Mesenchymal stem cell (in vitro differentiated cells and primary cell): ENCODE data around the gene SHF.

ENCODE experiments used
- DNase-seq: peaks from one replicate; pipeline ENCODE4 v3.0.0-alpha.2; 2013
- H2AFZ ChIP-seq: one replicate; pipeline ENCODE4 v1.6.1; 2013; ENCODE audit warnings: low read depth, mild to moderate bottlenecking, control low read depth, inconsistent platforms, low read length, moderate library complexity
- H2AK5ac ChIP-seq: 2 replicates; pipeline ENCODE4 v1.6.1; 2013; ENCODE audit warnings: low read length, moderate library complexity, mild to moderate bottlenecking, inconsistent platforms; ENCODE audit not compliant: severe bottlenecking
- H2BK120ac ChIP-seq: one replicate; pipeline ENCODE4 v1.6.1; 2013; ENCODE audit warnings: low read depth, mild to moderate bottlenecking, inconsistent platforms, low read length, moderate library complexity
- H2BK12ac ChIP-seq, 2 experiments: one replicate each; pipeline ENCODE4 v1.6.1; 2013; ENCODE audit warnings: inconsistent platforms in 2 of 2, low read length in 2 of 2, mild to moderate bottlenecking in 2 of 2, moderate library complexity in 2 of 2, control low read depth in 1 of 2
- H2BK15ac ChIP-seq: one replicate; pipeline ENCODE4 v1.6.1; 2013; ENCODE audit warnings: mild to moderate bottlenecking, low read depth, inconsistent platforms; ENCODE audit not compliant: poor library complexity, severe bottlenecking
- H2BK5ac ChIP-seq: 2 replicates; pipeline ENCODE4 v1.6.1; 2013; ENCODE audit warnings: low read depth, mild to moderate bottlenecking, low read length, control low read depth, inconsistent platforms; ENCODE audit not compliant: poor library complexity, severe bottlenecking
- H3K14ac ChIP-seq, 2 experiments: one replicate each; pipeline ENCODE4 v1.6.1; 2013; ENCODE audit warnings: inconsistent platforms in 2 of 2, low read length in 2 of 2, control low read depth in 1 of 2, mild to moderate bottlenecking in 1 of 2, moderate library complexity in 1 of 2
- H3K18ac ChIP-seq, 2 experiments: one replicate each; pipeline ENCODE4 v1.6.1; 2013; ENCODE audit warnings: inconsistent platforms in 2 of 2, low read length in 2 of 2, control low read depth in 1 of 2, low read depth in 1 of 2, mild to moderate bottlenecking in 1 of 2
- H3K23ac ChIP-seq, 2 experiments: one replicate each; pipeline ENCODE4 v1.6.1; 2013; ENCODE audit warnings: inconsistent platforms in 2 of 2, low read length in 2 of 2, mild to moderate bottlenecking in 2 of 2, moderate library complexity in 2 of 2, control low read depth in 1 of 2
- H3K27ac ChIP-seq: 2 replicates; pipeline ENCODE4 v1.5.1; 2013; ENCODE audit warnings: mild to moderate bottlenecking, moderate library complexity, low read length, control low read depth, inconsistent platforms; ENCODE audit not compliant: poor library complexity, severe bottlenecking
- H3K27me3 ChIP-seq, 2 experiments: 2 replicates each; pipeline versions ENCODE4 v1.6.1 to v1.7.0; 2013; ENCODE audit warnings: low read length in 2 of 2, mild to moderate bottlenecking in 2 of 2, moderate library complexity in 2 of 2, control low read depth in 1 of 2, inconsistent platforms in 1 of 2; ENCODE audit not compliant: control insufficient read depth in 1 of 2, insufficient read depth in 1 of 2
- H3K36me3 ChIP-seq, 2 experiments: 2 replicates each; pipeline versions ENCODE4 v1.6.1 to v1.7.0; 2013; ENCODE audit warnings: low read length in 2 of 2, control low read depth in 1 of 2, inconsistent platforms in 1 of 2, low read depth in 1 of 2, mild to moderate bottlenecking in 1 of 2; ENCODE audit not compliant: insufficient read depth in 2 of 2, control insufficient read depth in 1 of 2
- H3K4ac ChIP-seq, 2 experiments: one replicate each; pipeline ENCODE4 v1.6.1; 2013; ENCODE audit warnings: inconsistent platforms in 2 of 2, low read length in 2 of 2, mild to moderate bottlenecking in 2 of 2, moderate library complexity in 2 of 2, control low read depth in 1 of 2, low read depth in 1 of 2
- H3K4me1 ChIP-seq: 2 replicates; pipeline ENCODE4 v1.6.1; 2013; ENCODE audit warnings: low read depth, low read length, control low read depth; ENCODE audit not compliant: control insufficient read depth, insufficient read depth
- H3K4me2 ChIP-seq: 2 replicates; pipeline ENCODE4 v1.6.1; 2013; ENCODE audit warnings: low read length, mild to moderate bottlenecking, inconsistent platforms; ENCODE audit not compliant: poor library complexity, severe bottlenecking
- H3K4me3 ChIP-seq, 2 experiments: 2 replicates each; pipeline versions ENCODE4 v1.5.1 to v1.7.0; 2013; ENCODE audit warnings: low read length in 2 of 2, mild to moderate bottlenecking in 2 of 2, control low read depth in 1 of 2, low read depth in 1 of 2; ENCODE audit not compliant: insufficient read depth in 1 of 2
- H3K79me1 ChIP-seq: replicated peaks from 2 replicates; pipeline ENCODE4 v1.6.1; 2013; ENCODE audit warnings: mild to moderate bottlenecking, control low read depth, low read length, inconsistent platforms; ENCODE audit not compliant: poor library complexity, severe bottlenecking
- H3K9ac ChIP-seq: 2 replicates; pipeline ENCODE4 v1.7.0; 2013; ENCODE audit warnings: mild to moderate bottlenecking, low read length, moderate library complexity
- H3K9me3 ChIP-seq: 2 replicates; pipeline ENCODE4 v1.7.0; 2013; ENCODE audit warnings: mild to moderate bottlenecking, low read length; ENCODE audit not compliant: control insufficient read depth
- H4K8ac ChIP-seq: one replicate; pipeline ENCODE4 v1.6.1; 2013; ENCODE audit warnings: inconsistent platforms, mild to moderate bottlenecking, low read length, moderate library complexity
- H4K91ac ChIP-seq: one replicate; pipeline ENCODE4 v1.6.1; 2013; ENCODE audit warnings: mild to moderate bottlenecking, low read length, inconsistent platforms
- WGBS: methylation state at CpG from one replicate; pipeline ENCODE4 v1.1.7; 2013; ENCODE audit warnings: mixed read lengths; 5-methylcytosine and 5-hydroxymethylcytosine counted together

Gene SHF

DNA sequence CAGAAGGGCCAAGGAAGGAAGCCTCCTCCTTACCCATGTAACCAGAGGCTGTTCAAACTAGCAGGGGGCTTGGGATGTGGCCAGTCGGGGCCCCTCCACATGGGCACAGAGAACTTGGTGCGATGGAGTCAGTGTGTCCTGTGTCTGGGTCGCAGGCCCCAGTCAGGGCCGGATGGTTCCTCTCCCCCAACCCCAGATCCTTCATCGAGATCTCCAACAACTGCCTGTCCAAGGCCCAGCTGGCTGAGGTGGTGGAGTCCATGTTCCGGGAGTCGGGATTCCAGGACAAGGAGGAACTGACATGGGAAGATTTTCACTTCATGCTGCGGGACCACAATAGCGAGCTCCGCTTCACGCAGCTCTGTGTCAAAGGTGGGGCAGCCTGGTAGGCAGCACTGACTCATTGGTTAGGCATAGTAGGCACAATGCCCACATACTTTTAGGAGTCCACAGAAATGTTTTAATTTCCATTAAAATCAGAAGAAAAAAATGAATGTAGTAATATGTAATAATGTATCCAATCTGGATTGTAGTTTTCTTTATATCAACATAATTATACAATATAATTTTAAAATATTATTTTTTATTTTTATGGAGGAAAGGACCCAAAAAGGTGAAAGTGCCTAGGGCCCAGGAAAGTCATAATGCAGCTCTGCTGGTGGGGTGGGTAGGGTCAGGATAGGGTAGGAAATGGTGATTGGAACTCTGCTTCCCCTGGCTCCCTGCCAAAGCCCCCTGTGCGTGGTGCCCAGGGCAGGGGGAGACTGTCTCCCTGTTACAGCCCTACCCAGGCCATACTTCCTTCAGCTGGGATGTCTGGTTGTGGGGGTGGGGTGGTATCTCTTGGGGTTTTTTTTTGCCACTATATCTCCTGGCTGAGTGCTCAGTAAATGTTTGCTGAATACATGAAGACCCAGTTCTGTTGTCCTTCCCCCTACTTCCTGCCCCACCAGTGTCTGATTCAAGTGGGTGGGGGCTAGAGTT lies 39.4 kb downstream of the SHF start:
- no peak overlapping the region for H3K4ac ChIP-seq
- H3K27me3 ChIP-seq, result peaks cover 4 to 29% of the 10 kb centered on the region in 2 experiments
- H2BK15ac ChIP-seq, result no peak overlapping the region
- H3K36me3 ChIP-seq, result peaks cover 4 to 13% of the 10 kb centered on the region in 2 experiments
- no peak overlapping the region for H2BK12ac ChIP-seq
- H2BK5ac ChIP-seq, result no peak overlapping the region
- H3K18ac ChIP-seq, result no peak overlapping the region
- WGBS, result 96% methylated on average over 11 of the region's 12 CpGs
- H3K4me2 ChIP-seq, result no peak overlapping the region
- no peak for DNase-seq
- no peak overlapping the region for H4K8ac ChIP-seq
- no peak overlapping the region for H2AK5ac ChIP-seq
- H3K4me3 ChIP-seq, result no peak overlapping the region
- no peak overlapping the region for H2AFZ ChIP-seq
- H2BK120ac ChIP-seq, result no peak overlapping the region
- H3K27ac ChIP-seq, result no peak overlapping the region
- no peak overlapping the region for H3K23ac ChIP-seq
- H3K4me1 ChIP-seq, result peaks cover 6% of the 10 kb centered on the region
- H3K79me1 ChIP-seq, result no peaks in the 10 kb centered on the region
- no peak overlapping the region for H3K14ac ChIP-seq
- H3K9me3 ChIP-seq, result no peaks in the 10 kb centered on the region
- no peak overlapping the region for H4K91ac ChIP-seq
- H3K9ac ChIP-seq, result no peak overlapping the region

DNA sequence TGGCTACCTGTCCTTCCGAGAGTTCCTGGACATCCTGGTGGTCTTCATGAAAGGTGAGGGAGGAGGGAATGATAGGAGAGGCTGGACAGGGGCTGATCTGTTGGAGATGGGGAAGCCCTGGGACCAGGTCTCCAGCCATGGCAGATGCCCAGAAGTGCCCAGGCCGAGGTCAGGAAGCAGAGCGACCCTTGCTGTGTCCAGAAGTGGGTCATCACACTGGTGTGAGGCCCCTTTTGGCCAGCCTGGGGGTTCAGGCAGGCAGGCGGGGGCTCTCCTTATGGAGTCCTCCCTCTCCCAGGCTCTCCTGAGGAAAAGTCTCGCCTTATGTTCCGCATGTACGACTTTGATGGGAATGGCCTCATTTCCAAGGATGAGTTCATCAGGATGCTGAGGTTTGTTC lies 40.2 kb downstream of the SHF start:
- Histone ChIP-seq H3K14ac (no peak overlapping the region), H3K4me1 (peaks cover 6% of the 10 kb centered on the region), H4K8ac (no peak overlapping the region), H3K27me3 (peaks cover 10 to 36% of the 10 kb centered on the region in 2 experiments), H2BK15ac (no peak overlapping the region), H3K23ac (no peak overlapping the region), H3K18ac (no peak overlapping the region), H3K79me1 (no peaks in the 10 kb centered on the region), H2AK5ac (no peak overlapping the region), H2BK120ac (no peak overlapping the region), H3K27ac (no peak overlapping the region), H3K9me3 (no peaks in the 10 kb centered on the region), H3K4me2 (no peak overlapping the region), H2BK5ac (no peak overlapping the region), H3K9ac (no peak overlapping the region), H3K4me3 (no peak overlapping the region), H4K91ac (no peak overlapping the region), H2BK12ac (no peak overlapping the region), H3K4ac (no peak overlapping the region), H3K36me3 (peaks cover 4 to 13% of the 10 kb centered on the region in 2 experiments), H2AFZ (no peak overlapping the region)
- no peak for DNase-seq
- WGBS, result 94% methylated on average over 7 of the region's 7 CpGs

DNA sequence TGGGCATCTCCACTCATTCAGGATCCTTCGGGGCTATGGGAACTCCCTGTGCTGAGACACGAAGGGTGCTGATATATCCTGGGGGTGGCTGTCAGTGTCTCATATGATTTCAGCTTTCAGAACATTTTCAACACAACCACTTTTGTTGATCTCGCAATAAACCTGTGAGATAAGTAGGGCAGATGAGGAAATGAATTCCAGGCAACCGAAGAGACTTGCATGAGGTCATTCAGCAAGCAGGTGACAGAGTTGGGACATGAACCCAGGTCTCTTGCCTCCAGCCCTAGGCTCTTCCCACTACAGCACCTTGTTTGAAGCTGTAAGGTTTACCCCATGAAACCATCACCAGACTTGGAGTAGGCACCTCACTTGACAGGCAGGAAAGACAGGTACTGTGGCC lies 41.4 kb downstream of the SHF start:
- no peak overlapping the region for H3K14ac ChIP-seq
- H2AFZ ChIP-seq, result no peak overlapping the region
- H2BK120ac ChIP-seq, result no peak overlapping the region
- no peak overlapping the region for H3K27ac ChIP-seq
- no peak overlapping the region for H4K91ac ChIP-seq
- H3K23ac ChIP-seq, result no peak overlapping the region
- H3K79me1 ChIP-seq, result no peaks in the 10 kb centered on the region
- 98% methylated on average over 4 of the region's 4 CpGs for WGBS
- peaks cover 10 to 36% of the 10 kb centered on the region in 2 experiments for H3K27me3 ChIP-seq
- H3K36me3 ChIP-seq, result peaks cover under 1 to 3% of the 10 kb centered on the region in 2 experiments
- no peak overlapping the region for H2BK5ac ChIP-seq
- H3K4me3 ChIP-seq, result no peak overlapping the region
- no peak overlapping the region for H2BK12ac ChIP-seq
- no peak overlapping the region for H3K4ac ChIP-seq
- H2BK15ac ChIP-seq, result no peak overlapping the region
- no peak overlapping the region for H2AK5ac ChIP-seq
- H4K8ac ChIP-seq, result no peak overlapping the region
- no peak overlapping the region for H3K4me2 ChIP-seq
- DNase-seq, result no peak
- H3K9me3 ChIP-seq, result no peaks in the 10 kb centered on the region
- H3K18ac ChIP-seq, result no peak overlapping the region
- peaks cover 6% of the 10 kb centered on the region for H3K4me1 ChIP-seq
- no peak overlapping the region for H3K9ac ChIP-seq

DNA sequence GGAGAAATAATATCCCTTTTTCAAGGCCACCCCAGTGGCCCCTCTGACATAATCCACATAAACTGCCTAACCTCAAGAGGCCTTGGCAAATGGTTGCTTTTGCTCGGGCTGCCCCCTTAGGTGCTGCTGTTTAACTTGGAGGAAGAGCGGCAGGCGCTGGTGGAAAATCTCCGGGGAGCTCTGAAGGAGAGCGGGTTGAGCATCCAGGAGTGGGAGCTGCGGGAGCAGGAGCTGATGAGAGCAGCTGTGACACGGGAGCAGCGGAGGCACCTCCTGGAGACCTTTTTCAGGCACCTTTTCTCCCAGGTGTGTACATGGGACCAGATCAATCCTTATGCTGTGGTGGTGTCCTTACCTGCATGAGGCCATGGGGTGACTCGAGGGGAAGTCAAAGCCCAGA lies 43.0 kb downstream of the SHF start:
- Histone ChIP-seq H3K27me3 (peaks cover 10 to 33% of the 10 kb centered on the region in 2 experiments), H2AFZ (no peak overlapping the region), H3K9ac (no peak overlapping the region), H3K14ac (no peak overlapping the region), H4K91ac (no peak overlapping the region), H2AK5ac (no peak overlapping the region), H3K23ac (no peak overlapping the region), H3K4ac (no peak overlapping the region), H2BK120ac (no peak overlapping the region), H4K8ac (no peak overlapping the region), H3K4me1 (peaks cover 6% of the 10 kb centered on the region), H3K9me3 (no peaks in the 10 kb centered on the region), H3K4me2 (no peak overlapping the region), H3K79me1 (no peaks in the 10 kb centered on the region), H2BK15ac (no peak overlapping the region), H3K36me3 (no peaks in the 10 kb centered on the region), H2BK12ac (no peak overlapping the region), H3K27ac (no peak overlapping the region), H3K4me3 (no peak overlapping the region), H3K18ac (no peak overlapping the region), H2BK5ac (no peak overlapping the region)
- no peak for DNase-seq
- 87% methylated on average over 8 of the region's 9 CpGs for WGBS
